Mesenchymal stem cell (in vitro differentiated cells and primary cell): ENCODE measurements around the gene TTC33.

Experiments used
- DNase-seq: peaks from one replicate; pipeline ENCODE4 v3.0.0-alpha.2; 2013
- H2AFZ ChIP-seq: one replicate; pipeline ENCODE4 v1.6.1; 2013; ENCODE audit warnings: low read depth, mild to moderate bottlenecking, control low read depth, inconsistent platforms, low read length, moderate library complexity
- H2AK5ac ChIP-seq: 2 replicates; pipeline ENCODE4 v1.6.1; 2013; ENCODE audit warnings: low read length, moderate library complexity, mild to moderate bottlenecking, inconsistent platforms; ENCODE audit not compliant: severe bottlenecking
- H2BK120ac ChIP-seq: one replicate; pipeline ENCODE4 v1.6.1; 2013; ENCODE audit warnings: low read depth, mild to moderate bottlenecking, inconsistent platforms, low read length, moderate library complexity
- H2BK12ac ChIP-seq, 2 experiments: one replicate each; pipeline ENCODE4 v1.6.1; 2013; ENCODE audit warnings: inconsistent platforms in 2 of 2, low read length in 2 of 2, mild to moderate bottlenecking in 2 of 2, moderate library complexity in 2 of 2, control low read depth in 1 of 2
- H2BK15ac ChIP-seq: one replicate; pipeline ENCODE4 v1.6.1; 2013; ENCODE audit warnings: mild to moderate bottlenecking, low read depth, inconsistent platforms; ENCODE audit not compliant: poor library complexity, severe bottlenecking
- H2BK5ac ChIP-seq: 2 replicates; pipeline ENCODE4 v1.6.1; 2013; ENCODE audit warnings: low read depth, mild to moderate bottlenecking, low read length, control low read depth, inconsistent platforms; ENCODE audit not compliant: poor library complexity, severe bottlenecking
- H3K14ac ChIP-seq, 2 experiments: one replicate each; pipeline ENCODE4 v1.6.1; 2013; ENCODE audit warnings: inconsistent platforms in 2 of 2, low read length in 2 of 2, control low read depth in 1 of 2, mild to moderate bottlenecking in 1 of 2, moderate library complexity in 1 of 2
- H3K18ac ChIP-seq, 2 experiments: one replicate each; pipeline ENCODE4 v1.6.1; 2013; ENCODE audit warnings: inconsistent platforms in 2 of 2, low read length in 2 of 2, control low read depth in 1 of 2, low read depth in 1 of 2, mild to moderate bottlenecking in 1 of 2
- H3K23ac ChIP-seq, 2 experiments: one replicate each; pipeline ENCODE4 v1.6.1; 2013; ENCODE audit warnings: inconsistent platforms in 2 of 2, low read length in 2 of 2, mild to moderate bottlenecking in 2 of 2, moderate library complexity in 2 of 2, control low read depth in 1 of 2
- H3K27ac ChIP-seq: 2 replicates; pipeline ENCODE4 v1.5.1; 2013; ENCODE audit warnings: mild to moderate bottlenecking, moderate library complexity, low read length, control low read depth, inconsistent platforms; ENCODE audit not compliant: poor library complexity, severe bottlenecking
- H3K27me3 ChIP-seq, 2 experiments: 2 replicates each; pipeline versions ENCODE4 v1.6.1 to v1.7.0; 2013; ENCODE audit warnings: low read length in 2 of 2, mild to moderate bottlenecking in 2 of 2, moderate library complexity in 2 of 2, control low read depth in 1 of 2, inconsistent platforms in 1 of 2; ENCODE audit not compliant: control insufficient read depth in 1 of 2, insufficient read depth in 1 of 2
- H3K36me3 ChIP-seq, 2 experiments: 2 replicates each; pipeline versions ENCODE4 v1.6.1 to v1.7.0; 2013; ENCODE audit warnings: low read length in 2 of 2, control low read depth in 1 of 2, inconsistent platforms in 1 of 2, low read depth in 1 of 2, mild to moderate bottlenecking in 1 of 2; ENCODE audit not compliant: insufficient read depth in 2 of 2, control insufficient read depth in 1 of 2
- H3K4ac ChIP-seq, 2 experiments: one replicate each; pipeline ENCODE4 v1.6.1; 2013; ENCODE audit warnings: inconsistent platforms in 2 of 2, low read length in 2 of 2, mild to moderate bottlenecking in 2 of 2, moderate library complexity in 2 of 2, control low read depth in 1 of 2, low read depth in 1 of 2
- H3K4me1 ChIP-seq: 2 replicates; pipeline ENCODE4 v1.6.1; 2013; ENCODE audit warnings: low read depth, low read length, control low read depth; ENCODE audit not compliant: control insufficient read depth, insufficient read depth
- H3K4me2 ChIP-seq: 2 replicates; pipeline ENCODE4 v1.6.1; 2013; ENCODE audit warnings: low read length, mild to moderate bottlenecking, inconsistent platforms; ENCODE audit not compliant: poor library complexity, severe bottlenecking
- H3K4me3 ChIP-seq, 2 experiments: 2 replicates each; pipeline versions ENCODE4 v1.5.1 to v1.7.0; 2013; ENCODE audit warnings: low read length in 2 of 2, mild to moderate bottlenecking in 2 of 2, control low read depth in 1 of 2, low read depth in 1 of 2; ENCODE audit not compliant: insufficient read depth in 1 of 2
- H3K79me1 ChIP-seq: replicated peaks from 2 replicates; pipeline ENCODE4 v1.6.1; 2013; ENCODE audit warnings: mild to moderate bottlenecking, control low read depth, low read length, inconsistent platforms; ENCODE audit not compliant: poor library complexity, severe bottlenecking
- H3K9ac ChIP-seq: 2 replicates; pipeline ENCODE4 v1.7.0; 2013; ENCODE audit warnings: mild to moderate bottlenecking, low read length, moderate library complexity
- H3K9me3 ChIP-seq: 2 replicates; pipeline ENCODE4 v1.7.0; 2013; ENCODE audit warnings: mild to moderate bottlenecking, low read length; ENCODE audit not compliant: control insufficient read depth
- H4K8ac ChIP-seq: one replicate; pipeline ENCODE4 v1.6.1; 2013; ENCODE audit warnings: inconsistent platforms, mild to moderate bottlenecking, low read length, moderate library complexity
- H4K91ac ChIP-seq: one replicate; pipeline ENCODE4 v1.6.1; 2013; ENCODE audit warnings: mild to moderate bottlenecking, low read length, inconsistent platforms
- WGBS: methylation state at CpG from one replicate; pipeline ENCODE4 v1.1.7; 2013; ENCODE audit warnings: mixed read lengths; 5-methylcytosine and 5-hydroxymethylcytosine counted together

Gene TTC33

GRCh38 chr5:40798801-40799210, 43.0 kb upstream of the TTC33 start:
- no peak for DNase-seq
- Histone ChIP-seq H3K14ac (no peak overlapping the region), H4K8ac (no peak overlapping the region)

GRCh38 chr5:40798012-40798800, 42.4 kb upstream of the TTC33 start, which contains the start of gene PRKAA1:
Gene PRKAA1, minus strand, starts transcription at chr5:40798374. Its CDS starts 185 bp downstream, at chr5:40798189.
- H3K18ac ChIP-seq = peak within 1 kb of the TSS; percentile 81 to 96
- peak within 1 kb of the TSS; percentile 59 for H2BK5ac ChIP-seq
- H2BK12ac ChIP-seq = peak within 1 kb of the TSS in 1 of 2 experiments; percentile 76
- peak within 1 kb of the TSS; percentile 91 to 98 for H3K4me3 ChIP-seq
- H2BK15ac ChIP-seq = peak within 1 kb of the TSS; percentile 96
- H3K14ac ChIP-seq = peak within 1 kb of the TSS in 1 of 2 experiments; percentile 99
- H3K9me3 ChIP-seq = no peaks in the 10 kb centered on the region
- peak within 1 kb of the TSS; percentile 13 to 96 for H3K4ac ChIP-seq
- H3K36me3 ChIP-seq = peaks cover 0 to 7% of the 10 kb centered on the region in 2 experiments
- no peak within 1 kb of the TSS for H2AK5ac ChIP-seq
- no peaks in the 10 kb centered on the region for H3K4me1 ChIP-seq
- peak within 1 kb of the TSS; percentile 93 for H2AFZ ChIP-seq
- peak within 1 kb of the TSS; percentile 71 for H2BK120ac ChIP-seq
- under 1% methylated on average over 34 of the region's 70 CpGs for WGBS
- H3K23ac ChIP-seq = peak within 1 kb of the TSS in 1 of 2 experiments; percentile 34
- peak within 1 kb of the TSS; percentile 96 for H3K27ac ChIP-seq
- H3K79me1 ChIP-seq = no peaks in the 10 kb centered on the region
- H4K8ac ChIP-seq = peak within 1 kb of the TSS; percentile 86
- no peaks in the 10 kb centered on the region for H3K27me3 ChIP-seq
- no peak within 1 kb of the TSS for H4K91ac ChIP-seq
- H3K9ac ChIP-seq = peak within 1 kb of the TSS; percentile 98
- H3K4me2 ChIP-seq = peak within 1 kb of the TSS; percentile 92
- DNase-seq = peak; percentile 88

More at GRCh38 chr5:40798801-40799210, 43.0 kb upstream of the TTC33 start:
- Histone ChIP-seq H2BK5ac (no peak overlapping the region), H2AK5ac (no peak overlapping the region), H2AFZ (no peak overlapping the region), H3K4me3 (peak overlapping the region; percentile 73 to 98), H2BK15ac (no peak overlapping the region), H3K9ac (peak overlapping the region; percentile 98), H3K4ac (no peak overlapping the region), H3K4me1 (no peaks in the 10 kb centered on the region), H4K91ac (no peak overlapping the region), H2BK120ac (no peak overlapping the region), H3K9me3 (no peaks in the 10 kb centered on the region), H2BK12ac (no peak overlapping the region), H3K27me3 (no peaks in the 10 kb centered on the region), H3K79me1 (no peaks in the 10 kb centered on the region), H3K23ac (no peak overlapping the region), H3K27ac (peak overlapping the region; percentile 91), H3K4me2 (peak overlapping the region; percentile 92), H3K18ac (no peak overlapping the region), H3K36me3 (peaks cover 0 to 7% of the 10 kb centered on the region in 2 experiments)
- 0% methylated on average over 4 of the region's 7 CpGs for WGBS

GRCh38 chr5:40797273-40798011, 41.7 kb upstream of the TTC33 start:
- H2AFZ ChIP-seq = peak overlapping the region; percentile 93
- no peak overlapping the region for H4K91ac ChIP-seq
- peak overlapping the region; percentile 82 to 91 for H3K4me3 ChIP-seq
- peak; percentile 75 for DNase-seq
- no peaks in the 10 kb centered on the region for H3K79me1 ChIP-seq
- peak overlapping the region; percentile 2 for H2BK5ac ChIP-seq
- H3K9me3 ChIP-seq = no peaks in the 10 kb centered on the region
- peak overlapping the region in 1 of 2 experiments; percentile 99 for H3K14ac ChIP-seq
- no peaks in the 10 kb centered on the region for H3K4me1 ChIP-seq
- H3K23ac ChIP-seq = peak overlapping the region in 1 of 2 experiments; percentile 34
- peak overlapping the region; percentile 60 for H3K4me2 ChIP-seq
- H3K27me3 ChIP-seq = no peaks in the 10 kb centered on the region
- H3K36me3 ChIP-seq = peaks cover 0 to 7% of the 10 kb centered on the region in 2 experiments
- H3K4ac ChIP-seq = peak overlapping the region; percentile 13 to 96
- no peak overlapping the region for H2AK5ac ChIP-seq
- under 1% methylated on average over 29 of the region's 56 CpGs for WGBS
- H2BK120ac ChIP-seq = peak overlapping the region; percentile 71
- H3K9ac ChIP-seq = peak overlapping the region; percentile 92
- H2BK15ac ChIP-seq = peak overlapping the region; percentile 96
- H4K8ac ChIP-seq = peak overlapping the region; percentile 86
- H3K18ac ChIP-seq = peak overlapping the region; percentile 81 to 96
- H2BK12ac ChIP-seq = peak overlapping the region in 1 of 2 experiments; percentile 76
- H3K27ac ChIP-seq = peak overlapping the region; percentile 96

GRCh38 chr5:40796487-40796889, 40.7 kb upstream of the TTC33 start:
- H3K79me1 ChIP-seq = no peaks in the 10 kb centered on the region
- WGBS = 69% methylated on average over 1 of the region's 3 CpGs

More at GRCh38 chr5:40796487-40796889, 40.7 kb upstream of the TTC33 start:
- no peak overlapping the region for H2BK12ac ChIP-seq
- H3K14ac ChIP-seq = no peak overlapping the region
- peak overlapping the region; percentile 92 for H3K9ac ChIP-seq
- H4K8ac ChIP-seq = no peak overlapping the region
- H2AK5ac ChIP-seq = no peak overlapping the region
- no peaks in the 10 kb centered on the region for H3K27me3 ChIP-seq
- peak overlapping the region; percentile 60 for H3K4me2 ChIP-seq
- DNase-seq = peak; percentile 68
- H3K4me3 ChIP-seq = peak overlapping the region in 1 of 2 experiments; percentile 82
- no peaks in the 10 kb centered on the region for H3K4me1 ChIP-seq
- H3K36me3 ChIP-seq = peaks cover 0 to 7% of the 10 kb centered on the region in 2 experiments
- no peaks in the 10 kb centered on the region for H3K9me3 ChIP-seq
- H3K23ac ChIP-seq = no peak overlapping the region
- no peak overlapping the region for H3K18ac ChIP-seq
- no peak overlapping the region for H4K91ac ChIP-seq
- H2BK15ac ChIP-seq = no peak overlapping the region
- no peak overlapping the region for H2BK120ac ChIP-seq
- no peak overlapping the region for H2BK5ac ChIP-seq
- H3K27ac ChIP-seq = peak overlapping the region; percentile 47
- no peak overlapping the region for H2AFZ ChIP-seq
- H3K4ac ChIP-seq = no peak overlapping the region
